ENCODE results near the gene CNPY2. TPM values are rescaled to one million over a fixed set of nuclear protein-coding genes. Genes with fewer than 3 reads are reported as not detected.
A peak's percentile ranks its signal among the peaks of the same experiment; 100 is the strongest.

Gene CNPY2
- total and polyA plus RNA-seq, 2 donors (not counting 3 experiments of a cell fraction or from before 2014, with no cell fraction given): 183 to 256 TPM

- BruUV-seq (replicated peaks): no TSS peak
- dilution Hi-C loops (cut with MboI; ENCODE audit: extremely low pct_ligation_motif_present, low sequenced_read_pairs) (no loop called here), intact Hi-C loops (cut with micrococcal nuclease) (no loop called here)
- CTCF ChIA-PET: interaction anchor here (4.5 kb wide), 1 partner anchor 145 kb away, joined by 60 read pairs; no protein-coding TSS in a partner anchor
- no peak for TF ChIP-seq MAX (IDR thresholded peaks at IDR 0.05; ENCODE audit: insufficient read depth, insufficient read length)
- TF ChIP-seq GATA2 (IDR thresholded peaks at IDR 0.05; ENCODE audit: insufficient read depth, insufficient read length, low read depth, low read length): no peak
- no peak for TF ChIP-seq MYC (IDR thresholded peaks at IDR 0.05; ENCODE audit: low read depth, low read length)
- no peak overlapping the region for H2AFZ ChIP-seq (ENCODE audit: low read depth, low read length)
- H3K27me3 ChIP-seq (ENCODE audit: control insufficient read depth in 2 of 2, insufficient read depth in 2 of 2, low read length in 2 of 2): no peaks in the 10 kb centered on the region
- no peak overlapping the region for H3K27ac ChIP-seq (ENCODE audit: insufficient read depth, low read depth, low read length)
- H3K9me3 ChIP-seq (replicated peaks; ENCODE audit: control insufficient read depth, insufficient read depth, low read length): no peaks in the 10 kb centered on the region
- H3K9ac ChIP-seq (replicated peaks; ENCODE audit: extremely low read depth, insufficient read depth, low read length): no peak overlapping the region
- POLR2A ChIA-PET: no interaction called here
- FAIRE-seq (no peak), DNase-seq (ENCODE audit: low read depth, low spot score) (no peak)
- H3K9me1 ChIP-seq (replicated peaks; ENCODE audit: control insufficient read depth, extremely low read depth, insufficient read depth, low read length): no peaks in the 10 kb centered on the region
- H4K20me1 ChIP-seq (replicated peaks; ENCODE audit: control insufficient read depth, extremely low read depth, insufficient read depth, low read length): no peaks in the 10 kb centered on the region
- peaks cover 13% of the 10 kb centered on the region for H3K79me2 ChIP-seq (ENCODE audit: control insufficient read depth, insufficient read depth, low read length)
- no peaks in the 10 kb centered on the region for H3K36me3 ChIP-seq (ENCODE audit: control insufficient read depth in 2 of 2, extremely low read depth in 1 of 2, insufficient read depth in 2 of 2, low read length in 2 of 2)
- H3K4me3 ChIP-seq (replicated peaks in 1 of 3; ENCODE audit: insufficient read depth in 1 of 3, low read depth in 1 of 3, low read length in 3 of 3): no peak overlapping the region
- no peak overlapping the region for H3K4me2 ChIP-seq (ENCODE audit: insufficient read depth, low read length)
- peaks cover 9% of the 10 kb centered on the region for H3K4me1 ChIP-seq (ENCODE audit: control insufficient read depth, extremely low read depth, insufficient read depth, low read length)
These were observed 1.9 kb upstream of the CNPY2 start for GRCh38 chr12:56317675-56318074.

- no peak for DNase-seq (ENCODE audit: low read depth, low spot score)
These were observed 553 bp downstream of the CNPY2 start for GRCh38 chr12:56315249-56315621.

More at GRCh38 chr12:56315249-56315621, 553 bp downstream of the CNPY2 start:
- intact Hi-C loops (cut with micrococcal nuclease): no loop called here
- TF ChIP-seq FOS (IDR thresholded peaks at IDR 0.05; ENCODE audit: borderline replicate concordance, insufficient read depth, low read length): no peak
- no peak for TF ChIP-seq MYC (IDR thresholded peaks at IDR 0.05; ENCODE audit: low read depth, low read length)
- no peak for TF ChIP-seq EZH2 (IDR thresholded peaks at IDR 0.05; ENCODE audit: borderline replicate concordance, low read depth, low read length, severe bottlenecking)
- no peak for TF ChIP-seq POLR2A (IDR thresholded peaks at IDR 0.05; ENCODE audit: low read depth, low read length)
- no peak for TF ChIP-seq MAX (IDR thresholded peaks at IDR 0.05; ENCODE audit: insufficient read depth, insufficient read length)
- no peak for TF ChIP-seq GATA2 (IDR thresholded peaks at IDR 0.05; ENCODE audit: insufficient read depth, insufficient read length, low read depth, low read length)
- no peak for TF ChIP-seq JUN (IDR thresholded peaks at IDR 0.05; ENCODE audit: borderline replicate concordance, insufficient read depth, insufficient read length, low read depth)
- TF ChIP-seq CTCF (IDR thresholded peaks at IDR 0.05; ENCODE audit: extremely low read depth in 1 of 2, insufficient read depth in 1 of 2, low read depth in 1 of 2, low read length in 2 of 2): no peak
- no peak for TF ChIP-seq POLR2AphosphoS5 (IDR thresholded peaks at IDR 0.05; ENCODE audit: insufficient read depth, low read depth, low read length)
- ChIA-PET CTCF (interaction anchor here (0.8 to 4.5 kb wide), 7 partner anchors 8 to 148 kb away, joined by 4 to 60 read pairs (median 8); partner anchors contain the start of genes PAN2, SMARCC2, STAT2 and TIMELESS), POLR2A (interaction anchor here (0.8 to 1.7 kb wide), 4 partner anchors 18 to 149 kb away, joined by 4 to 9 read pairs (median 6); partner anchors contain the start of genes PAN2, RNF41 and STAT2)
- TSS peak; percentile 51 for BruUV-seq (replicated peaks)
- Histone ChIP-seq H3K9ac (replicated peaks; ENCODE audit: extremely low read depth, insufficient read depth, low read length) (peak overlapping the region; percentile 69), H3K27me3 (ENCODE audit: control insufficient read depth in 2 of 2, insufficient read depth in 2 of 2, low read length in 2 of 2) (no peaks in the 10 kb centered on the region), H3K27ac (ENCODE audit: insufficient read depth, low read depth, low read length) (peak overlapping the region; percentile 63), H3K79me2 (ENCODE audit: control insufficient read depth, insufficient read depth, low read length) (peaks cover 13% of the 10 kb centered on the region), H3K4me3 (replicated peaks in 1 of 3; ENCODE audit: insufficient read depth in 1 of 3, low read depth in 1 of 3, low read length in 3 of 3) (peak overlapping the region; percentile 7 to 70 (median 57)), H3K9me3 (replicated peaks; ENCODE audit: control insufficient read depth, insufficient read depth, low read length) (no peaks in the 10 kb centered on the region), H3K9me1 (replicated peaks; ENCODE audit: control insufficient read depth, extremely low read depth, insufficient read depth, low read length) (no peaks in the 10 kb centered on the region), H3K4me2 (ENCODE audit: insufficient read depth, low read length) (peak overlapping the region; percentile 56), H4K20me1 (replicated peaks; ENCODE audit: control insufficient read depth, extremely low read depth, insufficient read depth, low read length) (no peaks in the 10 kb centered on the region), H3K4me1 (ENCODE audit: control insufficient read depth, extremely low read depth, insufficient read depth, low read length) (peaks cover 9% of the 10 kb centered on the region), H3K36me3 (ENCODE audit: control insufficient read depth in 2 of 2, extremely low read depth in 1 of 2, insufficient read depth in 2 of 2, low read length in 2 of 2) (peaks cover 3 to 5% of the 10 kb centered on the region in 2 experiments), H2AFZ (ENCODE audit: low read depth, low read length) (peak overlapping the region; percentile 72)
- FAIRE-seq: no peak
- dilution Hi-C loops (cut with MboI; ENCODE audit: extremely low pct_ligation_motif_present, low sequenced_read_pairs): no loop called here
